Liver (tissue), 9 donors: ENCODE results near the gene OR2M3. TPM values are rescaled to one million over a fixed set of nuclear protein-coding genes. Genes with fewer than 3 reads are reported as not detected.

ENCODE experiments used
- DNase-seq: peaks from one replicate; pipeline ENCODE4 v3.0.0-alpha.2; 2017; ENCODE audit warnings: low spot score
- H3K27ac ChIP-seq, 2 donors: one replicate each; pipeline ENCODE4 v1.7.0; 2013; ENCODE audit warnings: inconsistent platforms in 2 of 2, low read length in 2 of 2, control low read depth in 1 of 2, low read depth in 1 of 2, mild to moderate bottlenecking in 1 of 2
- H3K27me3 ChIP-seq, 4 donors: one replicate each; pipeline versions ENCODE4 v1.6.1 to v1.7.0; 2013; ENCODE audit warnings: low read length in 3 of 4, inconsistent platforms in 1 of 4, mild to moderate bottlenecking in 1 of 4, moderate library complexity in 1 of 4; ENCODE audit not compliant: control insufficient read depth in 4 of 4, insufficient read depth in 4 of 4
- H3K36me3 ChIP-seq, 4 donors: one replicate each; pipeline versions ENCODE4 v1.6.1 to v1.7.0; 2013; ENCODE audit warnings: low read length in 3 of 4, mild to moderate bottlenecking in 3 of 4, low read depth in 1 of 4, moderate library complexity in 1 of 4; ENCODE audit not compliant: control insufficient read depth in 4 of 4, insufficient read depth in 3 of 4
- H3K4me1 ChIP-seq, 4 donors: one replicate each; pipeline versions ENCODE4 v1.6.1 to v1.7.0; 2013; ENCODE audit warnings: low read length in 3 of 4, mild to moderate bottlenecking in 3 of 4, moderate library complexity in 1 of 4; ENCODE audit not compliant: control insufficient read depth in 4 of 4, insufficient read depth in 4 of 4
- H3K4me3 ChIP-seq, 3 donors: one replicate each; pipeline versions ENCODE4 v1.6.1 to v1.7.0; 2013; ENCODE audit warnings: low read length in 3 of 3, control low read depth in 1 of 3, low read depth in 1 of 3, mild to moderate bottlenecking in 1 of 3
- H3K9ac ChIP-seq, 2 donors: one replicate each; pipeline ENCODE4 v1.7.0; 2013; ENCODE audit warnings: low read length in 2 of 2, mild to moderate bottlenecking in 2 of 2, moderate library complexity in 2 of 2, control low read depth in 1 of 2, low read depth in 1 of 2
- H3K9me3 ChIP-seq, 4 donors: one replicate each; pipeline versions ENCODE4 v1.6.1 to v1.7.0; 2013; ENCODE audit warnings: low read length in 3 of 4; ENCODE audit not compliant: control insufficient read depth in 4 of 4
- EGR1 ChIP-seq, 2 donors: IDR thresholded peaks; 2 replicates each; pipeline ENCODE4 v1.6.1; 2016 to 2018; ENCODE audit warnings: antibody characterized with exemption in 2 of 2, low read depth in 2 of 2
- FOXA1 ChIP-seq: IDR thresholded peaks from 2 replicates; pipeline ENCODE4 v1.6.1; 2016; ENCODE audit warnings: antibody characterized with exemption
- FOXA2 ChIP-seq: IDR thresholded peaks from 2 replicates; pipeline ENCODE4 v1.6.1; 2016; ENCODE audit warnings: antibody characterized with exemption
- GABPA ChIP-seq, 2 donors: IDR thresholded peaks in 1 of 2; conservative IDR thresholded peaks in 1 of 2; 2 replicates each; pipeline ENCODE4 v1.6.1; 2016; ENCODE audit warnings: antibody characterized with exemption in 2 of 2, mild to moderate bottlenecking in 1 of 2, moderate library complexity in 1 of 2
- HNF4A ChIP-seq, 2 donors: conservative IDR thresholded peaks; 2 replicates each; pipeline ENCODE4 v1.6.1; 2016; ENCODE audit warnings: antibody characterized with exemption in 2 of 2, mild to moderate bottlenecking in 2 of 2
- HNF4G ChIP-seq: IDR thresholded peaks from 2 replicates; pipeline ENCODE4 v1.6.1; 2016; ENCODE audit warnings: antibody characterized with exemption
- JUND ChIP-seq, 2 donors: IDR thresholded peaks; 2 replicates each; pipeline ENCODE4 v1.6.1; 2016; ENCODE audit warnings: antibody characterized with exemption in 2 of 2
- NR2F2 ChIP-seq: IDR thresholded peaks from 2 replicates; pipeline ENCODE4 v1.6.1; 2016; ENCODE audit warnings: antibody characterized with exemption
- RXRA ChIP-seq, 2 donors: IDR thresholded peaks; 2 replicates each; pipeline ENCODE4 v1.6.1; 2017 to 2018; ENCODE audit warnings: antibody characterized with exemption in 2 of 2, mild to moderate bottlenecking in 1 of 2
- YY1 ChIP-seq: IDR thresholded peaks from 2 replicates; pipeline ENCODE4 v1.6.1; 2016; ENCODE audit warnings: antibody characterized with exemption, mild to moderate bottlenecking
- ZBTB33 ChIP-seq: IDR thresholded peaks from 2 replicates; pipeline ENCODE4 v1.6.1; 2016; ENCODE audit warnings: antibody characterized with exemption
- WGBS: extraction: QIAGEN DNeasy Blood & Tissue Kit; methylation state at CpG from one replicate; pipeline ENCODE4 v1.1.7; 2013; 5-methylcytosine and 5-hydroxymethylcytosine counted together
- polyA plus RNA-seq, 2 donors: library from polyadenylated mRNA; stranded (reverse) in 1 of 2; unstranded in 1 of 2; fragments of 200-250 nt in 1 of 2; fragments of >200 nt in 1 of 2; fragmentation: Nextera tagmentation in 1 of 2; extraction: Ambion mirVana in 1 of 2; gene quantifications; one replicate each; pipeline versions ENCODE4 v1.2.1 to v1.2.3, GENCODE V29; 2013 to 2015
- total RNA-seq, 2 donors: library from RNA; depleted of rRNA; stranded (reverse); fragments of >200 nt; gene quantifications; one replicate each; pipeline ENCODE4 v1.2.3, GENCODE V29; 2014
- TF ChIP-seq, protein P1 (sequence below): IDR thresholded peaks from 2 replicates; pipeline ENCODE4 v1.6.1; 2016; ENCODE audit warnings: antibody characterized with exemption, mild to moderate bottlenecking
- TF ChIP-seq, protein P2 (sequence below): fragments of 150-350 bp; IDR thresholded peaks from 2 replicates; pipeline ENCODE4 v1.5.1; 2017; ENCODE audit warnings: improper control_type of control experiment, low read depth, low read length; ENCODE audit not compliant: missing input control
- TF ChIP-seq, protein P3 (sequence below): IDR thresholded peaks from 2 replicates; pipeline ENCODE4 v1.6.1; 2016; ENCODE audit warnings: antibody characterized with exemption
- donor health status: healthy.
- donor health status: healthy.
- donor health status: healthy.
- donor health status: healthy.
- donor health status: healthy.

Gene OR2M3
- total and polyA plus RNA-seq, 4 donors = not detected

DNA sequence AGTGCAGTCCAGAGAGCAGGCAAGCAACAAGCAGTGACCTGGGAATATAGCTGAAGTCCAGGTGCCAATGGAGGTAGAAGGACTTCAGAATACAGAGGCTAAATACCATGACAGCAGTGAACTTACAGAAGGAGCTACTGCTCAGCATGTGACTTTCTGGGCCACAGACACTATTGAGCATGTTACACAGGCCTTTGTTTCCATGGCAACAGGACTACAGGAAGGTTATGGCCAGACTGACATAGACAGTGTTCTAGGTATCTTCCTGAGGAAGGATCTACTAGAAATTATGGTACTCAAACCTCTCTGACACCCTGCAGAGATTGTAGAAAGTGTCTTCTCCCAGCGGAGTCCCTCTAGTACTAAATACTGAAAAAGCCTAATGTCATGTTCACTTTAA, 41.1 kb upstream of the OR2M3 start (continued):
- TF ChIP-seq, protein P1, sequence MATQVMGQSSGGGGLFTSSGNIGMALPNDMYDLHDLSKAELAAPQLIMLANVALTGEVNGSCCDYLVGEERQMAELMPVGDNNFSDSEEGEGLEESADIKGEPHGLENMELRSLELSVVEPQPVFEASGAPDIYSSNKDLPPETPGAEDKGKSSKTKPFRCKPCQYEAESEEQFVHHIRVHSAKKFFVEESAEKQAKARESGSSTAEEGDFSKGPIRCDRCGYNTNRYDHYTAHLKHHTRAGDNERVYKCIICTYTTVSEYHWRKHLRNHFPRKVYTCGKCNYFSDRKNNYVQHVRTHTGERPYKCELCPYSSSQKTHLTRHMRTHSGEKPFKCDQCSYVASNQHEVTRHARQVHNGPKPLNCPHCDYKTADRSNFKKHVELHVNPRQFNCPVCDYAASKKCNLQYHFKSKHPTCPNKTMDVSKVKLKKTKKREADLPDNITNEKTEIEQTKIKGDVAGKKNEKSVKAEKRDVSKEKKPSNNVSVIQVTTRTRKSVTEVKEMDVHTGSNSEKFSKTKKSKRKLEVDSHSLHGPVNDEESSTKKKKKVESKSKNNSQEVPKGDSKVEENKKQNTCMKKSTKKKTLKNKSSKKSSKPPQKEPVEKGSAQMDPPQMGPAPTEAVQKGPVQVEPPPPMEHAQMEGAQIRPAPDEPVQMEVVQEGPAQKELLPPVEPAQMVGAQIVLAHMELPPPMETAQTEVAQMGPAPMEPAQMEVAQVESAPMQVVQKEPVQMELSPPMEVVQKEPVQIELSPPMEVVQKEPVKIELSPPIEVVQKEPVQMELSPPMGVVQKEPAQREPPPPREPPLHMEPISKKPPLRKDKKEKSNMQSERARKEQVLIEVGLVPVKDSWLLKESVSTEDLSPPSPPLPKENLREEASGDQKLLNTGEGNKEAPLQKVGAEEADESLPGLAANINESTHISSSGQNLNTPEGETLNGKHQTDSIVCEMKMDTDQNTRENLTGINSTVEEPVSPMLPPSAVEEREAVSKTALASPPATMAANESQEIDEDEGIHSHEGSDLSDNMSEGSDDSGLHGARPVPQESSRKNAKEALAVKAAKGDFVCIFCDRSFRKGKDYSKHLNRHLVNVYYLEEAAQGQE = no peak

DNA sequence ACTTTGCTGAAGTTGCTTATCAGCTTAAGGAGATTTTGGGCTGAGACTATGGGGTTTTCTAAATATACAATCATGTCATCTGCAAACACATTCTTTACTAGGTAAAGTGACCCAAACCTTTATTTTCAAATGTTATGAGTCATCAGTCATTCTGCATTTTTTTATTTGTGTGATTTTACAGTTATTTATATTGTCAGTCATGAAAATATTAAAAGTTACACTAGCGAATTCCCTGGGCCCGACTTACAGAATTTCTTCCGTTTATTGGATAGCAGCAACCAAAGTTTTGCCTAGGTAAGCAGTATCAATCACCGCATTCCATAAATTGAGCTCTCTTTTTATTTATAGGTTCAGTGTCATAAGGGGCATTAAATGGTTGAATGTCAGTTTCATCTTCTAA, 38.3 kb upstream of the OR2M3 start:
- WGBS = 83% methylated on average over 4 of the region's 4 CpGs
- Histone ChIP-seq H3K36me3 (no peaks in the 10 kb centered on the region), H3K4me1 (no peaks in the 10 kb centered on the region), H3K9ac (no peak overlapping the region), H3K27me3 (no peaks in the 10 kb centered on the region), H3K9me3 (no peaks in the 10 kb centered on the region), H3K27ac (no peak overlapping the region), H3K4me3 (no peak overlapping the region)
- DNase-seq = no peak
- TF ChIP-seq HNF4G (no peak), NR2F2 (no peak), ZBTB33 (no peak), JUND (IDR thresholded peaks at IDR 0.05) (no peak), EGR1 (IDR thresholded peaks at IDR 0.05; ENCODE audit: low read depth in 2 of 2) (no peak)
- TF ChIP-seq, protein P2, sequence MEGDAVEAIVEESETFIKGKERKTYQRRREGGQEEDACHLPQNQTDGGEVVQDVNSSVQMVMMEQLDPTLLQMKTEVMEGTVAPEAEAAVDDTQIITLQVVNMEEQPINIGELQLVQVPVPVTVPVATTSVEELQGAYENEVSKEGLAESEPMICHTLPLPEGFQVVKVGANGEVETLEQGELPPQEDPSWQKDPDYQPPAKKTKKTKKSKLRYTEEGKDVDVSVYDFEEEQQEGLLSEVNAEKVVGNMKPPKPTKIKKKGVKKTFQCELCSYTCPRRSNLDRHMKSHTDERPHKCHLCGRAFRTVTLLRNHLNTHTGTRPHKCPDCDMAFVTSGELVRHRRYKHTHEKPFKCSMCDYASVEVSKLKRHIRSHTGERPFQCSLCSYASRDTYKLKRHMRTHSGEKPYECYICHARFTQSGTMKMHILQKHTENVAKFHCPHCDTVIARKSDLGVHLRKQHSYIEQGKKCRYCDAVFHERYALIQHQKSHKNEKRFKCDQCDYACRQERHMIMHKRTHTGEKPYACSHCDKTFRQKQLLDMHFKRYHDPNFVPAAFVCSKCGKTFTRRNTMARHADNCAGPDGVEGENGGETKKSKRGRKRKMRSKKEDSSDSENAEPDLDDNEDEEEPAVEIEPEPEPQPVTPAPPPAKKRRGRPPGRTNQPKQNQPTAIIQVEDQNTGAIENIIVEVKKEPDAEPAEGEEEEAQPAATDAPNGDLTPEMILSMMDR = no peak

DNA sequence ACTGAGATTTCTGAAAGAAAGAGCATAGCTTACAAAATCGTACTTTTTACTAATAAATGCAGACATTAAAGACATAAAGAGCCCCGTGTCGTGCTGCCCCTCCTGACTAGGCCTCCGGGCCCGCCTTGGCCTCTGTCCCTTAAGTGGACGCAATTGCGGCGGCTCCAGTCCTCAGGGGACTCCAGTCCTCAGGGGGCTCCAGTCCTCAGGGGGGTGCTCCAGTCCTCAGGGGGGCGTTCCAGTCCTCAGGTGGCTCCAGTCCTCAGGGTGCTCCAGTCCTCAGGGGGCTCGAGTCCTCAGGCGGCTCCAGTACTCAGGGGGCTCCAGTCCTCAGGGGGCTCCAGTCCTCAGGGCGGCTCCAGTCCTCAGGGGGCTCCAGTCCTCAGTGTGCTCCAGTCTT, 33.0 kb upstream of the OR2M3 start:
- Histone ChIP-seq H3K9me3 (peaks cover 0 to 2% (median 0%) of the 10 kb centered on the region in 4 donors), H3K4me1 (no peaks in the 10 kb centered on the region), H3K27ac (no peak overlapping the region), H3K27me3 (no peaks in the 10 kb centered on the region), H3K9ac (no peak overlapping the region), H3K4me3 (no peak overlapping the region), H3K36me3 (no peaks in the 10 kb centered on the region)
- WGBS = 78% methylated on average over 12 of the region's 12 CpGs
- TF ChIP-seq HNF4G (no peak), RXRA (IDR thresholded peaks at IDR 0.05) (no peak), FOXA1 (no peak), JUND (IDR thresholded peaks at IDR 0.05) (no peak), HNF4A (conservative IDR thresholded peaks at IDR 0.05) (no peak), FOXA2 (no peak), GABPA (IDR thresholded peaks at IDR 0.05 in 1 of 2, conservative IDR thresholded peaks at IDR 0.05 in 1 of 2) (no peak), YY1 (no peak)
- TF ChIP-seq, protein P3, sequence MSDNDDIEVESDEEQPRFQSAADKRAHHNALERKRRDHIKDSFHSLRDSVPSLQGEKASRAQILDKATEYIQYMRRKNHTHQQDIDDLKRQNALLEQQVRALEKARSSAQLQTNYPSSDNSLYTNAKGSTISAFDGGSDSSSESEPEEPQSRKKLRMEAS = no peak
- TF ChIP-seq, protein P1 = no peak
- DNase-seq = no peak
